WERI-Rb-1 (cell line): ENCODE data around the gene SIRT6.

ENCODE experiments used
- DNase-seq: peaks from one replicate; pipeline ENCODE4 v3.0.0-alpha.2; 2020
- H3K27ac ChIP-seq: fragments of 250-450 bp; sonication (Bioruptor Pico); 2 replicates; pipeline ENCODE4 v1.5.1; 2020; ENCODE audit warnings: mild to moderate bottlenecking, moderate library complexity
- H3K27me3 ChIP-seq: fragments of 250-450 bp; sonication (Bioruptor Pico); 2 replicates; pipeline ENCODE4 v1.5.1; 2021; ENCODE audit warnings: mild to moderate bottlenecking, low read depth, moderate library complexity; ENCODE audit not compliant: insufficient read depth, severe bottlenecking
- H3K36me3 ChIP-seq: fragments of 250-450 bp; sonication (Bioruptor Pico); 2 replicates; pipeline ENCODE4 v1.5.1; 2020; ENCODE audit warnings: mild to moderate bottlenecking, moderate library complexity
- H3K4me3 ChIP-seq: 2 replicates; pipeline ENCODE4 v1.5.1; 2011; ENCODE audit warnings: low read depth, mild to moderate bottlenecking, control low read depth, low read length
- H3K9me3 ChIP-seq: fragments of 250-450 bp; sonication (Bioruptor Pico); 2 replicates; pipeline ENCODE4 v1.5.1; 2021; ENCODE audit warnings: mild to moderate bottlenecking, moderate library complexity; ENCODE audit not compliant: severe bottlenecking
- TF ChIP-seq, protein P1 (sequence below): IDR thresholded peaks from 2 replicates; pipeline ENCODE4 v1.5.1; 2011; ENCODE audit warnings: low read depth, mild to moderate bottlenecking, control low read depth, inconsistent platforms, low read length

The SIRT6 gene

DNA sequence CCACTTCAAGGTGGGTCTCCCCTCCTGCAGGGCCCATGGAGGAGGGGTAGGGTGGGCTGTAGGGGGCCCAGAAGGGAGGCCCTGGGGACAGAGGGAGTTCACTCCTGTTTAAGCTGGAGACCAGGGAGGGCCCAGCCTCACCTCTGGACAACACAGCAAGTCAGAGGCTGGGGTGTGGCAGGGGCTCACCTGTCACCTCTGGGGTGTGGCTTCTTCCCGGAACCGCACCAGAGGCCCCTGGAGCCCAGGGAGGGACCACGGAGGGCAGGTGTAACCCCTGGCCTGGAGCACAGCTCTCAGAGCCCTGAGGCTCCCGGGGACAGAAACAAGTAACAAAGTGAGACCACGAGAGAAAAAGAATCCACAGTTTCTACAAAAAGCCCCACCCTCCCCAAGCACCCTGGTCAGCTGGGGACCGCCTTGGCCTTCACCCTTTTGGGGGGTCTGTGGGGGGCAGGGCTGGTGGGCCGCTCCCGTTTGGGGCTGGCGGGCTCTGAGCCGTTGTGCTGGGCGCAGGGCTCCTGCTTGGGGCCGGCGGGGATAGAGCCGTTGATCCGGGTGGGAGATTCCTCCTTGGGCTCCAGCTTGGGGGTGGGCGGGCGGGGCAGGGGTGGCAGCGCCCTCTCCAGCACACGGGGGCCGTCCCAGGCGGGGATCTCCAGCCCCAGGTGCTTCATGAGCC is 8.0 kb downstream of the SIRT6 start:
- Histone ChIP-seq H3K27ac (no peak overlapping the region), H3K36me3 (peaks cover 3% of the 10 kb centered on the region; the same call in 1 of the 2 replicates), H3K9me3 (no peaks in the 10 kb centered on the region), H3K27me3 (no peaks in the 10 kb centered on the region), H3K4me3 (no peak overlapping the region)
- TF ChIP-seq, protein P1, sequence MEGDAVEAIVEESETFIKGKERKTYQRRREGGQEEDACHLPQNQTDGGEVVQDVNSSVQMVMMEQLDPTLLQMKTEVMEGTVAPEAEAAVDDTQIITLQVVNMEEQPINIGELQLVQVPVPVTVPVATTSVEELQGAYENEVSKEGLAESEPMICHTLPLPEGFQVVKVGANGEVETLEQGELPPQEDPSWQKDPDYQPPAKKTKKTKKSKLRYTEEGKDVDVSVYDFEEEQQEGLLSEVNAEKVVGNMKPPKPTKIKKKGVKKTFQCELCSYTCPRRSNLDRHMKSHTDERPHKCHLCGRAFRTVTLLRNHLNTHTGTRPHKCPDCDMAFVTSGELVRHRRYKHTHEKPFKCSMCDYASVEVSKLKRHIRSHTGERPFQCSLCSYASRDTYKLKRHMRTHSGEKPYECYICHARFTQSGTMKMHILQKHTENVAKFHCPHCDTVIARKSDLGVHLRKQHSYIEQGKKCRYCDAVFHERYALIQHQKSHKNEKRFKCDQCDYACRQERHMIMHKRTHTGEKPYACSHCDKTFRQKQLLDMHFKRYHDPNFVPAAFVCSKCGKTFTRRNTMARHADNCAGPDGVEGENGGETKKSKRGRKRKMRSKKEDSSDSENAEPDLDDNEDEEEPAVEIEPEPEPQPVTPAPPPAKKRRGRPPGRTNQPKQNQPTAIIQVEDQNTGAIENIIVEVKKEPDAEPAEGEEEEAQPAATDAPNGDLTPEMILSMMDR: no peak
- DNase-seq: no peak

DNA sequence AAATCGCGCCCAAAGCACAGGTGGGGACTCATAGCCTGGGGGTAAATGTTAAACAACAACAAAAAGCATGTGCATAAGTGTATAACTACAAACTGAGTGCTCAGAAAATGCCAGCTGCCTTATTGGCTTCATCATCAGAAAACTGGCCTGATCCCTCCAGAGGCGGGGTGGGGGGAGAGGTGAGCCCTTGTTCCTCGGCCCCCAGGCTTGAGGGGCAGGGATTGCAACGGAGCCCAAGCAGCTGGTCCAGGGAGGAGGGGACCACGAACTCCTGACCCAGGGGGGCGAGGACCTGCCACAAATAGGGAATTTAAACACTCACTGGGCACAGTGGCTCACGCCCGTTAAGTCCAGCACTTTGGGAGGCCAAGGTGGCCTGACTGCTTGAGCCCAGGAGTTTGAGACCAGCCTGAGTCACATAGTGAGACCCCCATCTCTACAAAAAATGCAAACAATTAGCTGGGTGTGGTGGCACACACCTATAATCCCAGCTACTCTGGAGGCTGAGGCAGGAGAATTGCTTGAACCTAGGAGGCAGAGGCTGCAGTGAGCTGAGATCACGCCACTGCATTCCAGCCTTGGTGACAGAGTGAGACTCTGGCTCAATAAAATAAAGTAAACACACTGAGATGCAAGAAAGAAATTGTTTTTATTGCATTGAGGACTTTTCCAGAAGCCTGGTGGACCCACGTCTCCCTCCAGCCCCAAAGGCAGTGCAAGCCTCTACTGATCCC is 8.7 kb downstream of the SIRT6 start:
- peak overlapping the region; percentile 55 for H3K4me3 ChIP-seq
- peaks cover 3% of the 10 kb centered on the region; the same call in 1 of the 2 replicates for H3K36me3 ChIP-seq
- TF ChIP-seq, protein P1: no peak
- no peaks in the 10 kb centered on the region for H3K9me3 ChIP-seq
- DNase-seq: peak; percentile 23
- no peak overlapping the region for H3K27ac ChIP-seq
- no peaks in the 10 kb centered on the region for H3K27me3 ChIP-seq

DNA sequence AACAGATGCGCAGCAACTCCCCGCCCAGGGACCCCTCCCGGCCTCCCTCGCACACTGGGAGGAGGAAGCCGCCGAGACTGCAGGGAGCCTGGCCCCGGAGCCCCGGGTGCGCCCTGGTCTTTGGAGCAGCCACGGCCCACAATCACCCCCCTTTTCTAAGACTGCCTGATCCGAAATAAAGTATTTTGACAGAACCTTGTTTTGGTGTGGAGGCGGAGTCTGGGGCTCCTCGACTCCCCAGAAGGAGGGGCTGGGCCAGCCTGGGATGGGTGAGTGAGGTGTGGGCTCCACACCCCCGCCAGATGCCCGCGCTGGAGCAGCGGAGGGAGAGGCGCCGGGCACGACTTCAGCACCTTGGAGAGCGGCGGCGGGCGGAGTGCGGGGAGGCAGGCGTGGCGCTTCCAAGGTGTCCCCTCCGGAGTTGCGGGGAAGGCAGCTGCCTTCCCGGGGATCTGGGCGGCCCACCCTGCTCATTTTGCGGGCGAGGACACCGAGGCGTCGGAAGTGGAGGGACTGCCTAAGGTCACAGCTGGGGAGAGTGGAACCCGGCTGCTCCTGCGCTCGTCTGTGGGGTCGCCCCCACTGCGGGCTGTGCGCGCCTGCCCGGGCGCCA is 9.4 kb downstream of the SIRT6 start:
- TF ChIP-seq, protein P1: no peak
- peak overlapping the region; percentile 55 for H3K4me3 ChIP-seq
- H3K27ac ChIP-seq: no peak overlapping the region
- DNase-seq: peak; percentile 60
- H3K36me3 ChIP-seq: no peaks in the 10 kb centered on the region; the same call in 1 of the 2 replicates
- H3K27me3 ChIP-seq: no peaks in the 10 kb centered on the region
- H3K9me3 ChIP-seq: no peaks in the 10 kb centered on the region

DNA sequence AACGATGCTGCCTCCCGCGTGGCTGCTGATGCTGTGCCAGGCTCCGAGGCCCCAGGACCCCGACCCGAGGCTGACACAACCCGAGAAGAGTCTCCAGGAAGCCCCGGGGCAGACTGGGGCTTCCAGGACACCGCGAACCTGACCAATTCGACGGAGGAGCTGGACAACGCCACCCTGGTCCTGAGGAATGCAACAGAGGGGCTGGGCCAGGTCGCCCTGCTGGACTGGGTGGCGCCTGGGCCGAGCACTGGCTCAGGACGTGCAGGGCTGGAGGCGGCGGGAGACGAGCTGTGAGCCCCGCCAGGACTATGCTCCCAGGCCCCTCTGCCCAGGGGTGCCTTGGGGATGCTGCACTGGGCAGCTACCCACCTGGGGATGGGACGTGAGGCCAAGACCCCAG is 10.7 kb downstream of the SIRT6 start:
- DNase-seq: no peak
- Histone ChIP-seq H3K4me3 (no peak overlapping the region), H3K27ac (no peak overlapping the region), H3K36me3 (no peaks in the 10 kb centered on the region; the same call in 1 of the 2 replicates), H3K27me3 (no peaks in the 10 kb centered on the region), H3K9me3 (no peaks in the 10 kb centered on the region)
- TF ChIP-seq, protein P1: no peak

DNA sequence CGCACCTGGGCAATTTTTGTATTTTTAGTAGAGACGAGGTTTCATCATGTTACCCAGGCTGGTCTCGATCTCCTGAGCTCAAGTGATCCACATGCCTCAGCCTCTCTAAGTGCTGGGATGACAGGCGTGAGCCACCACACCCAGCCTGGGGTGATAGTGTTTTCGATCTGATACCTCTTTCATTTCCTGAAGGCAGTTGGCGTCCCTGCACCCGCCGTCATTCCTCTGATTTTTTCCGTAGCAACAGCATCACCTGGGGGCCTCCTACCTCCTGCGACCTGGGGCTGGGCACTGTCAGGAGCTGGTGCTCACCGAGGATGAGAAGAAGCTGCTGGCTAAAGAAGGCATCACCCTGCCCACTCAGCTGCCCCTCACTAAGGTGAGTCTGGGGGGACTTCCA is 18.1 kb downstream of the SIRT6 start:
- Histone ChIP-seq H3K4me3 (no peak overlapping the region), H3K9me3 (no peaks in the 10 kb centered on the region), H3K27me3 (no peaks in the 10 kb centered on the region), H3K36me3 (no peaks in the 10 kb centered on the region), H3K27ac (no peak overlapping the region)
- TF ChIP-seq, protein P1: no peak
- no peak for DNase-seq
